Gastrocnemius medialis (tissue), 4 donors: Measurements from ENCODE around the gene ARHGAP15.

Experiments
- CTCF ChIP-seq, 5 experiments: fragments of 450-650 bp in 3 of 5; fragments of 200-600 bp in 2 of 5; sonication (generic) in 2 of 5; IDR thresholded peaks in 4 of 5; conservative IDR thresholded peaks in 1 of 5; 1 replicate in 4 of 5; 2 replicates in 1 of 5; pipeline ENCODE4 v1.5.1; 2016 to 2019; ENCODE audit warnings: antibody characterized with exemption in 5 of 5, mild to moderate bottlenecking in 3 of 5, moderate library complexity in 3 of 5
- POLR2A ChIP-seq, 2 donors: fragments of 450-650 bp; IDR thresholded peaks; one replicate each; pipeline ENCODE4 v1.6.1; 2017; ENCODE audit warnings: antibody characterized with exemption in 2 of 2, mild to moderate bottlenecking in 2 of 2, moderate library complexity in 2 of 2

- TF ChIP-seq CTCF (IDR thresholded peaks at IDR 0.05 in 4 of 5, conservative IDR thresholded peaks at IDR 0.05 in 1 of 5) (no peak), POLR2A (IDR thresholded peaks at IDR 0.05) (no peak)
Observed at GRCh38 chr2:143691121-143691520, 561.9 kb downstream of the ARHGAP15 start.
